HCT116 (cell line): ENCODE results near the gene CXCR4.

Source experiments
- EZH2 ChIP-seq: fragments of 200-600 bp; sonication (generic); IDR thresholded peaks from 2 replicates; pipeline ENCODE4 v1.6.1; 2017; ENCODE audit warnings: antibody characterized with exemption, mixed run types
- POLR2A ChIP-seq: IDR thresholded peaks from 2 replicates; pipeline ENCODE4 v1.7.0; 2011; ENCODE audit warnings: borderline replicate concordance; ENCODE audit not compliant: insufficient read depth, insufficient read length; ENCODE audit errors: extremely low read depth
- POLR2AphosphoS5 ChIP-seq: IDR thresholded peaks from 2 replicates; pipeline ENCODE4 v1.6.1; 2011; ENCODE audit warnings: mild to moderate bottlenecking, low read depth, low read length, moderate library complexity
- TF ChIP-seq, protein P1 (sequence below), 3 experiments: fragments of 200-600 bp in 1 of 3; sonication (generic) in 1 of 3; IDR thresholded peaks in 2 of 3; conservative IDR thresholded peaks in 1 of 3; 2 replicates each; pipeline ENCODE4 v1.5.1; 2012 to 2017; ENCODE audit warnings: low read depth in 2 of 3, low read length in 2 of 3, antibody characterized with exemption in 1 of 3, borderline replicate concordance in 1 of 3, control low read depth in 1 of 3, mild to moderate bottlenecking in 1 of 3, mixed read lengths in 1 of 3, mixed run types in 1 of 3, moderate library complexity in 1 of 3; ENCODE audit not compliant: insufficient read depth in 1 of 3
- TF ChIP-seq, protein P2 (sequence below): IDR thresholded peaks from 2 replicates; pipeline ENCODE4 v1.6.1; 2012; ENCODE audit warnings: low read depth
- TF ChIP-seq, protein P3 (sequence below): IDR thresholded peaks from 2 replicates; pipeline ENCODE4 v1.6.1; 2012

DNA sequence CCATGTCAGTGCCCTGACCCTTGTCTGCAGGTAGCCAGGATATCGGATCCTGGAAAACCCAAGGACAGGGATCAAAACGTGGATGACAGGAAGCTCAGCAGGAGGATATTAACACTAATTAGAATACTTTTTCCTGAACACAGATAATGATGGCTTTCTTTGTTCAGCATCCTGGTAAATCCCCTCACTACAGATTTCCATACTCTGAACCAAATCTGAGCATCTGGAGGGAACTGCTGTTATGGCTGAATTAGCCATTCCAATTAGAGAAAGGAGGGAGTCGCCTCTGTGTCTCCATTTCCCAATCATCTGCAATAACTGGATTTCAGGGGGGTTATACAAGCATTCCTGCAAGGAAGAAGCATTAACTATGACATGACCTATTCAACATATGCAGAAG is 24.4 kb downstream of the CXCR4 start:
- TF ChIP-seq, protein P1, sequence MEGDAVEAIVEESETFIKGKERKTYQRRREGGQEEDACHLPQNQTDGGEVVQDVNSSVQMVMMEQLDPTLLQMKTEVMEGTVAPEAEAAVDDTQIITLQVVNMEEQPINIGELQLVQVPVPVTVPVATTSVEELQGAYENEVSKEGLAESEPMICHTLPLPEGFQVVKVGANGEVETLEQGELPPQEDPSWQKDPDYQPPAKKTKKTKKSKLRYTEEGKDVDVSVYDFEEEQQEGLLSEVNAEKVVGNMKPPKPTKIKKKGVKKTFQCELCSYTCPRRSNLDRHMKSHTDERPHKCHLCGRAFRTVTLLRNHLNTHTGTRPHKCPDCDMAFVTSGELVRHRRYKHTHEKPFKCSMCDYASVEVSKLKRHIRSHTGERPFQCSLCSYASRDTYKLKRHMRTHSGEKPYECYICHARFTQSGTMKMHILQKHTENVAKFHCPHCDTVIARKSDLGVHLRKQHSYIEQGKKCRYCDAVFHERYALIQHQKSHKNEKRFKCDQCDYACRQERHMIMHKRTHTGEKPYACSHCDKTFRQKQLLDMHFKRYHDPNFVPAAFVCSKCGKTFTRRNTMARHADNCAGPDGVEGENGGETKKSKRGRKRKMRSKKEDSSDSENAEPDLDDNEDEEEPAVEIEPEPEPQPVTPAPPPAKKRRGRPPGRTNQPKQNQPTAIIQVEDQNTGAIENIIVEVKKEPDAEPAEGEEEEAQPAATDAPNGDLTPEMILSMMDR (IDR thresholded peaks at IDR 0.05 in 2 of 3, conservative IDR thresholded peaks at IDR 0.05 in 1 of 3; ENCODE audit: borderline replicate concordance in 1 of 3, insufficient read depth in 1 of 3, low read depth in 2 of 3, low read length in 2 of 3), result no peak
- TF ChIP-seq EZH2 (no peak), POLR2A (no peak), POLR2AphosphoS5 (no peak)
- TF ChIP-seq, protein P2, sequence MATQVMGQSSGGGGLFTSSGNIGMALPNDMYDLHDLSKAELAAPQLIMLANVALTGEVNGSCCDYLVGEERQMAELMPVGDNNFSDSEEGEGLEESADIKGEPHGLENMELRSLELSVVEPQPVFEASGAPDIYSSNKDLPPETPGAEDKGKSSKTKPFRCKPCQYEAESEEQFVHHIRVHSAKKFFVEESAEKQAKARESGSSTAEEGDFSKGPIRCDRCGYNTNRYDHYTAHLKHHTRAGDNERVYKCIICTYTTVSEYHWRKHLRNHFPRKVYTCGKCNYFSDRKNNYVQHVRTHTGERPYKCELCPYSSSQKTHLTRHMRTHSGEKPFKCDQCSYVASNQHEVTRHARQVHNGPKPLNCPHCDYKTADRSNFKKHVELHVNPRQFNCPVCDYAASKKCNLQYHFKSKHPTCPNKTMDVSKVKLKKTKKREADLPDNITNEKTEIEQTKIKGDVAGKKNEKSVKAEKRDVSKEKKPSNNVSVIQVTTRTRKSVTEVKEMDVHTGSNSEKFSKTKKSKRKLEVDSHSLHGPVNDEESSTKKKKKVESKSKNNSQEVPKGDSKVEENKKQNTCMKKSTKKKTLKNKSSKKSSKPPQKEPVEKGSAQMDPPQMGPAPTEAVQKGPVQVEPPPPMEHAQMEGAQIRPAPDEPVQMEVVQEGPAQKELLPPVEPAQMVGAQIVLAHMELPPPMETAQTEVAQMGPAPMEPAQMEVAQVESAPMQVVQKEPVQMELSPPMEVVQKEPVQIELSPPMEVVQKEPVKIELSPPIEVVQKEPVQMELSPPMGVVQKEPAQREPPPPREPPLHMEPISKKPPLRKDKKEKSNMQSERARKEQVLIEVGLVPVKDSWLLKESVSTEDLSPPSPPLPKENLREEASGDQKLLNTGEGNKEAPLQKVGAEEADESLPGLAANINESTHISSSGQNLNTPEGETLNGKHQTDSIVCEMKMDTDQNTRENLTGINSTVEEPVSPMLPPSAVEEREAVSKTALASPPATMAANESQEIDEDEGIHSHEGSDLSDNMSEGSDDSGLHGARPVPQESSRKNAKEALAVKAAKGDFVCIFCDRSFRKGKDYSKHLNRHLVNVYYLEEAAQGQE, result no peak
- TF ChIP-seq, protein P3, sequence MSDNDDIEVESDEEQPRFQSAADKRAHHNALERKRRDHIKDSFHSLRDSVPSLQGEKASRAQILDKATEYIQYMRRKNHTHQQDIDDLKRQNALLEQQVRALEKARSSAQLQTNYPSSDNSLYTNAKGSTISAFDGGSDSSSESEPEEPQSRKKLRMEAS, result no peak
